Glomerular endothelial cell (primary cell): ENCODE data around the gene RPS6KA2. TPM values are rescaled to one million over a fixed set of nuclear protein-coding genes. Genes with fewer than 3 reads are reported as not detected.

Experiments
- DNase-seq: peaks from one replicate; pipeline ENCODE4 v3.0.0-alpha.2; 2011; ENCODE audit warnings: low read depth, low spot score; ENCODE audit errors: extremely low read depth
- total RNA-seq: library from RNA; depleted of rRNA; stranded (reverse); fragments of >200 nt; gene quantifications from 2 replicates; pipeline ENCODE4 v1.2.3, GENCODE V29; 2015

The RPS6KA2 gene
- total RNA-seq, 1 donor from 2014 or later, result 249 TPM

GRCh38 chr6:166616261-166617238, 10.5 kb downstream of the RPS6KA2 start:
- no peak for DNase-seq

DNA sequence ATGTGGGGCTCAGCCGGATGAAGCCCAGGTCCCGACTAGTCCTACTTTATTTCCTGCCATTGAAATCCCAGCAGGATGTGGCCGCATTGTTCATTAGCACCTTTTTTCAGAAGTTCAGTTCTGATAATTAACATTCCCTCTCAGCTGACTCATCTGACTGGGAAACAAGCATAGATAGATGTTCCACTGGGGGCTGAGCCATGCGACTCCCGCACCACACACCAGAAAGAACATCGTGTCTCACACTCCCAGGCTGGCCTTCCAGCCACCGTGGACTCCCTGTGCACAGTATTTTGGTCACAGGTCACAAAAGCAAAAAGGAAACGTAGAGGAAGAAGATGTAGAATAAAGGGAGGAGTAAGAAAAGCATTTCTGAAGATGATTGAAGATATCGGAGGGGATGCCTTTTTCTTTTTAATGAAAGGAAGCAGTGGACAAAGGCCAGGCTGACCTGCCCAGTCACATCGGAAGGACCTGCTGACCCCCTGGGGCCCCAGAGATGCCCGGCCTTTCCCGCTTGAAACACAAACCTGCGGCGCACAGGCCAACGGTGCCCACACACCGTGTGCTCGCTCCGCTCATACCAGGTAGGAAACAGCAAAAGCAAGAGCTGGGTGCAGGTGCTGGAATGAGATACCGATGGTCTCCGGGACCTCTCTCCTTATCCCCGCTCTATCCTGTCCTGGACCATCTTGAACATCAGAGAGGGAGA, 11.8 kb downstream of the RPS6KA2 start:
- DNase-seq, result no peak

GRCh38 chr6:166614589-166614988, 12.5 kb downstream of the RPS6KA2 start:
- no peak for DNase-seq

GRCh38 chr6:166614171-166614583, 12.9 kb downstream of the RPS6KA2 start:
- DNase-seq, result no peak

- no peak for DNase-seq
Observed at GRCh38 chr6:166613027-166613426, 14.0 kb downstream of the RPS6KA2 start.

DNA sequence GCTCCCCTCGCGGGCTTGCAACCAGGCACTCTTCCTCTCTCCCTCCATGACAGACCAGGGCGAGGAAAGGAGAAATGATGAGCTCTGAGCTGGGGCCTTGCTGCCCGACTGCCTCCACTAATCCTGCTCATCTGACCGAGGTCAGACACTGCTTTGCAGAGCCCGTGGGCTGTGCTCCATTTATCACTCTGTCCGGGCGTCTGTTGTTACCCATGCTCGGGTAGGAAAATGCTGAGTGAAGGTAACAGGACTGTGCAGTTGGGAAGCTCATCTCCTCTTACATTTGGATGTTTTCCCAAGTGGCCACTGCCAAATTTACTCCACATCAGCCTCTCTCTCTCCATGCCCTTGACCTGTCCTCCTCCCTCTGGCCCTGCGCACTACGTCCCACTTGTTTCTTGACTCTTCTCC, 14.6 kb downstream of the RPS6KA2 start:
- no peak for DNase-seq

GRCh38 chr6:166611631-166612030, 15.4 kb downstream of the RPS6KA2 start:
- DNase-seq, result no peak

DNA sequence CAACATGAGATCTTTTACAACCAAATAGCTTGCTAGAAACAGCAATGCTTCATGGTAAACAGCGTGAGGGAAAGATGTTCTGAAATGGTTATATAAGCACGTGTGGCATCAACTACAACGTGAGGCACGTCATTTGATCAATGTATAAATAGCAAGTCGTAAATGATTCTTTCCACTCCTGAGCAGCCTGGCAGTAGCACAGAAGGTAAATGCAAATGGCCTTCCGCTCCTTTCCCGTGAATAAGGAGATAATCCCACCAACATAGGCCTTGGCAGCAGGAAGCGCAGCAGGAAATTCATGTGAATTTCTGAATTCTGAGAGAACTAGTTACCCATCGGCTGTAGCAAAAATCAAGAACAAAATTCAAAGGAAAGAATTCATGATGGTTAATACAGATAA, 17.0 kb downstream of the RPS6KA2 start:
- DNase-seq, result no peak

DNA sequence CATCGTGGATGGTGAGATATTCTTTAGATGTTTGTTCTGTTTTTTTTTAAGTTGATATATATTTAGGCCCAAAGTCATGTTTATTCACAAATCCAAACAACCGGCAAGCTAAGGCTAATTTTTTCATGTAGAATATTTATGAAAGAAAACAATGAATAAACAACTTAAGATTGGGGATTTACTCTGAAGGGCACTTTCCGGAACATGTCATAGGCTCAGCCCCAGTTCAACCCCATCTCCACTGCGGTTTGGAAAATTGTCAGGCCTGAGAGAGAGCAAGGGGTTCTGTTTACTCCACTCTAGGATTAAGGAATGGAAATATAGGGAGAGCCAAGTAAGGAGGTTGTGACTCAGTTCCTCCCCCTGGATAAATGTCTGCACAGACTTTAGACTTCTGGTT, 18.3 kb downstream of the RPS6KA2 start:
- no peak for DNase-seq

DNA sequence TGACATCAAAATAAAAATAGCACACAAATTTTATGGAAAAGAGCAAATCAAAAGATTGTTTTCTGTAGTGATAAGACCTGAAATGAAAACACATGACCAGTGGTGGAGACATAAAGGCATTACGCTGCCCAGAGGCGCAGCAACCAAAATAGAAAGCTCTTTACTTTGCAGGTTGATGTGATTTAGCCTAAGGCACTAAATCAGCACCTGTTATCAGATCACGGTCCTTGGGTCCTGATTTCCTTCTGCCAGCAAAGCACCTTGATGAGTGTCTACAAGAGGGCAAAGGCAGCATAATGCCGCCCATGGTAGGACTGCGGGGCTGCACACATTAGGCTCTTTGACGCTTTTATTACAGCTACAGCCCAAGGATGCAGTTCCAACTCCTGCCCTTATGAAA, 21.3 kb downstream of the RPS6KA2 start:
- DNase-seq, result no peak

DNA sequence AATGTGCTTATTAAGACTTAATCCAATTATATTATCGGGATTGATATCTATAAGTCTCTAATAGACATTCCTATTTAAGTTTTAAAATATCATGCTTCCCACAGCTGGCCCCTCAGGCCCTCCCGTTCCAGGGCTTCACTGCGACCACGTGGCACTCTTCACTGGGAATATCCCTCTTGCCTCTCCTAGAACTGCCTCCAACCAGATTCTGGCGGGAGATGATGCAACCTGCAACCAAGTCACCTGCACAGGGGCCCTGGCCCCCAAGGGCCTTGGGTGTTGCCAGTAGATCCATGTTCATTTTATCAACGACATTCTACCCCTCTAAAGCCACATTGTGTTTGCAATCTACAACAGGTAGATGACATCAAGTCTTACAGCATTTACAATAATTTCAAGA, 22.1 kb downstream of the RPS6KA2 start:
- no peak for DNase-seq

- DNase-seq, result no peak
Observed at GRCh38 chr6:166604328-166604727, 22.7 kb downstream of the RPS6KA2 start.

GRCh38 chr6:166603043-166603690, 23.9 kb downstream of the RPS6KA2 start:
- DNase-seq, result no peak

DNA sequence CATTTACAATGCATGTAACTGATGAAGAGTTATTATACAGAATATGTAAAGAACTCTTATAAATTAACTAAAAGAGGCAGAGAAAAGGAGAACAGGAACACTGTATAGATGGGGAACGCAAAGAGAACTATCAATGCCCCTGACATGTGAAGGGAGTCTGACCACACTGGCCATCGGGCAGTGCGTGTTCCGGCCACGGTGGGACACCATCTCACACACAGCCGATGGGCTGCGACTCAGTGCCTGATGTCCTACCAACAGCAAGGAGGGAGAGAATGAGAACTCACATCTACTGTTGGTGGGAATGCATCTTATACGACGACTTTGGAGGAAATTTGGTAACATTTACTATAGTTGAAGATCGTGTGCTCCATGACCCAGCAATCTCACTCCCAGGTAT, 25.1 kb downstream of the RPS6KA2 start:
- DNase-seq, result no peak

GRCh38 chr6:166600931-166601330, 26.1 kb downstream of the RPS6KA2 start:
- DNase-seq, result no peak

GRCh38 chr6:166599205-166599604, 27.8 kb downstream of the RPS6KA2 start:
- no peak for DNase-seq

DNA sequence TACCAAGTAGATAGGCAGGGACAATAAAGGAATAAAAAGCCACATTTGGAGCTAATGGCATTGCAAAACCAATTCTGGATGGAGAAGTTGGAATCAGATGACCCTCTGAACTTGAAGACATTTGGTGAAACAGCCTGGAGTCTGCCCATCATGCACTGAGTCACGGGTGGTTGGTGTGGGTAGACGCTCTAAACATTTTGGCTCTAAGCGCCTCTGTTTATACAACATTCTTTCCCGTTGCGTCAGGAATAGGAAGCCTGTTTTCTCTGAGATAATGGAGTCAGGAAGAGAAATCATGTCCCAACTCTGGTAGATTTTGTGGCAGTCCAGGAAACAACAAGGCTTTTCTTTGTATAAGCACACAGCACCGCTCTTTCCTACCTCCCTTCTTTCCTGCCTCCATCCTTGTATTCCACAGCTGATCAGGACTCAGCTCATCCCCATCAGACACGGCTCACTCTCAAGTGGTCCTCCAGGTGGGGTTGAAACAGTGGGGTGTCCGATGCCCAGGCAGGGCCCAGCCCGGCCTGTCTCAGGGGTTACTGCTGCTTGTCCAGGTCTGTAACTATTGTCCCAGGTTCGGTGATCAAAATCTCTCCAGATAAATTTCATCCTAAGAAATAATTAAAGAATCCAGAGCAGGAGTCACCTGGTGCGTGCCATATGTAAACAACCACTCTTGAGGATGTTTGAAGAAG, 28.5 kb downstream of the RPS6KA2 start:
- peak; percentile 98 for DNase-seq

DNA sequence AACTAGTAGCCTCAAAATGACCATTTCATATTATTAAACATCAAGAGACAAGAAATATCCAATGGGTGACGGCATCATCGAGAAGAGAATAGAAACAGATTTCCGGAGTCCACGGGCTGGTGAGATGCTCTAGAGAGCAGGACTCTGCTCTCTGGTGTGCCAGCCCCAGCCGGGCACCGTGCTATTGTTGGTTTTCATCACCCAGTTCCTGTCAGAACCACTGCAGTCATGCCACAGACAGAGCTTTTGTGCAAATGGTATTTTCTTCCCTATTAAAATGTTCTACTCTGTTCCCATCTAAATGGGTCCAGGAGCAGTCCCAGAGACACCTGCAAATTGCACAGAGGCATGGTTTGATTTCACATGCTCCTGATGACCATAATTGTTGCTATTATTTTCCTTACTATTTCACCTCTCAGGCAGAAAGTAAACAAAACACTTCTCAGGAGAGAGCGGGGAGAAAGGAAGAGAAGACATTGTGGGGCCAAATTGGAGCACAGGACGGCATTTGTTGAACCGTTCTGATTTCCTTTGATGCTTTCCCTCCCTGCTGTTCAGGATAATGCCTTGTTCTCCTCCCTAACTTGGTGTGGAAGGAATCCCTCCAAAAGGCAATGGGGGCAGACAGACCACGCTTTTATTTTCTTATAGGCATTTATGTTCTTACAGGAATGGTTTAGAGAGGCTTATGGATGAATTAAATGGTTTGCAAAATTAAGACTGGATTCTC, 29.2 kb downstream of the RPS6KA2 start:
- DNase-seq, result no peak

- DNase-seq, result no peak
Observed at GRCh38 chr6:166596776-166597507, 30.1 kb downstream of the RPS6KA2 start.
